GM18868 (cell line): ENCODE measurements around the gene GPR89A.
"Not testable (repeated sequence)": the region's sequence is repeated elsewhere in the genome, so short reads cannot be mapped to it uniquely, and the experiment has no call there.

Experiments used
- ATAC-seq: cut with Tn5 transposase; IDR thresholded peaks from one replicate; pipeline ENCODE4 v1.9.1; 2021; ENCODE audit warnings: mild to moderate bottlenecking, moderate library complexity; ENCODE audit not compliant: unreplicated experiment

Gene GPR89A

GRCh38 chr1:145716641-145717345, 109.0 kb downstream of the GPR89A start:
- no peak for ATAC-seq

GRCh38 chr1:145717833-145718232, 110.0 kb downstream of the GPR89A start:
- no peak for ATAC-seq

GRCh38 chr1:145718465-145718864, 110.7 kb downstream of the GPR89A start:
- not testable (repeated sequence) for ATAC-seq

- no peak for ATAC-seq
These were observed 111.7 kb downstream of the GPR89A start, which contains the start of gene CD160 for GRCh38 chr1:145719230-145720079. Gene CD160 (plus strand): TSS chr1:145719499. CDS start chr1:145728328, 8,829 bp downstream.
